Measurements from ENCODE around the gene CAMKK2.

DNA sequence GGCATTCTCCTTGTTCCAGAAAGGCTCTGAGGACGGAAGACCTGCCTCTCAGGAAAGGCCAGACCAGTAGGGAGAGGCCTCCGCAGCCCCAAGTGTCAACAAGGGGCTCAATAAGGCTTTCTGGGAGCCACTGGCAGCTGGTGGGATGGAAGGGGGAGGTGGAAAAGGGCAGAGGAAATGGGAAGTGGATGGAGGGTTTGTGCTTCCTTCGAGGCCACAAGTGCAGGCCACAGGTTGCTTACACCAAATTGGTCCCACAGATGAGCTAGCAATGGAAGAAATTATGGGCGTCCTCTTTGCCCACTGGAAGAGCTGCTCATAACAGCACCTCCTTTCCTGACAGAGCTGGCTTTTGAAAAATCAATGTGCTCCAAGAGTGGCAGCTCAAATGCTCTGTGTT lies 58.4 kb downstream of the CAMKK2 start:
- TF ChIP-seq ZNF274 (IDR thresholded peaks at IDR 0.05; ENCODE audit: low read depth, low read length), result no peak
- TF ChIP-seq YY1 (IDR thresholded peaks at IDR 0.05; ENCODE audit: insufficient read depth, insufficient read length), result no peak
- no peak for TF ChIP-seq SUZ12 (IDR thresholded peaks at IDR 0.05; ENCODE audit: extremely low read depth, insufficient read depth, insufficient read length)

All from NT2/D1 (cell line).